ENCODE measurements around the gene MATN1.

MATN1 gene

DNA sequence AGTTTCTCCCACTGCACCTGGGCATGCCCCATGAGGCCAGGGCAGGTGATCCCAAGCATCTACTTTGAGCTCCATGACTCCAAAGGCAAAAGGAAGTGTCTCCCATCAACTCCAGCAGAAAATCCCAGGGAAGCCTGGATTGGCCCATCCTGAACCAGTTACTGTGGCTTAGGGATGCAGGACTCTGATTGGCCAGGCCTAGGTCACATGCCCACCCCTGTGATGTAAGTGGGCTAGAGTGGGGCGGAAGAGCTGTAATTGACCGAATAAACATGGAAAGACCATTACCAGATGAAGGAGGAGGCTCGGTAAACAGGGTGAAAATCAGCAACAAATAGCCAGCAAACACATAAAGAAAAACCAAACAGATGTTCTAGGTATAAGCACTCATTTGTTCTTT is 45.2 kb downstream of the MATN1 start:
- no peak for DNase-seq

DNA sequence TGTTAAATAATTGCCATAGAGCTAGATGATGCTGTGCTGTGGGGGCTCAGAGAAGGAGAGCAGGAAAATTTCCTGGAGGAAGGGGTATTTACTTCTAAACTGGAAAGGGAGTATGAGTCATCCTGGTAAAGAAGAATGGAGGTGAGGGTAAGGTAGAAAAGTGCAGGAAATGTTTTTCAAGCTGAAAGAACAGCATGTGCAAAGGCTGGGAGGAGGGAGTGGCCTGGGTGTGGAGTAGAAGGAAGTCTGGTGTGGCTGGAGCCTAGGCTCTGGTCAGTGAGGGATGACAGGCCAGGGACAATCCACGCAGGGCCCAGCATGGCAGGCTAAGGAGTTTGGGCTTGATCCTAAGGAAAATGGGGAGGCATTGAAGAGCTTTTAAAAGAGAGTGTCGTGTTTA is 45.9 kb downstream of the MATN1 start:
- DNase-seq = no peak

- DNase-seq = no peak
These were observed 47.6 kb downstream of the MATN1 start for GRCh38 chr1:30675761-30676160.

DNA sequence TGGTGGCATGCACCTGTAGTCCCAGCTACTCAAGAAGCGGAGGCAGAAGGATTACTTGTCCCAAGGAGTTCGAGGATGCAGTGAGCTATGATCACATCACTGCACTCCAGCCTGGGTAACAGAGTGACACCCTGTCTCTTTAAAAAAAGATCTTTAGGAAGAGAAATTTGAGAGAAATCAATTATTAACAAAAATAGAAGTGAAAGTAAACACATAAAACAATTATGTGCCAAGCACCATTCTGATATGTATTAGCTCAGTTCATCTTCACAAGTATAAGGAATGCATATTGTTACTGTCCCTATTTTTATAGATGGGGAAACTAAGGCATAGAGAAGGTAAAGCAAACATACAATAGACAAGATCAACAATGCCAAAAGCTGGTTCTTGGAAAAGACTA is 48.1 kb downstream of the MATN1 start:
- DNase-seq = no peak

DNA sequence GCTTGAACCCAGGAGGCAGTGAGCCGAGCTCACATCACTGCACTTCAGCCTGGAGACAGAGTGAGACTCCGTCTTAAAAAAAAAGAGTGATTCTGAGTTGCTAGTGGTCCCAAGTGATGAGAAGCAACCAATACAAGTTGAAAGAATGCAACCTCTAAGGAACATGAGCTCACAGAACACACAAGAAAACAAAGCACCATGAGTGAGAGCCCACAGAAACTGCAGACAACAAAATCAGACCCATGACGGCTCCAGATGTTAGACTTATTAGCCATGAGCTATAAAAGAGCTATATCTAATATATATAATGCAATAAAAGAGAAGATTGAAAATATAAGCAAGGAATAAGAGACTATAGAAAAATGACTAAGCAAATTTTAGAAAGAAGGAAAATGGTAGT is 50.0 kb downstream of the MATN1 start:
- DNase-seq = no peak

DNA sequence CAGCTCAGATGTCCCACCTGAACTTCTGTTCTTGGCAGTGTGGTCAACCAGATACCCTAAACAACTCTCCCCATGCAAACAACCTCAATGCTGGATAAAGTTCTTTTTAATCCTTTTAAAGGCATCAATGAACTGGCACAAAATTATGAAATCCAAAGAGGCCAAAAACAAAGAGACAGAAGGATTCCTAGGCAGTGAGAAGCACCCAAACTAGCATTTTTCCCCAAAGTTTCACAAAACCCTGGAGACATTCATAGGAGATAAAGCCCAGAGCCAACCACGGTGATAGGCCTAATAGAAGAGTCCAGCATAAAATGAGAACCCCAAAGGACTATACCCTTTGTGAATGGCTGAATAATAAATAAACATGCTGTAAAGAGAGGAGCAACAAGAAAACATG is 50.7 kb downstream of the MATN1 start:
- no peak for DNase-seq

DNA sequence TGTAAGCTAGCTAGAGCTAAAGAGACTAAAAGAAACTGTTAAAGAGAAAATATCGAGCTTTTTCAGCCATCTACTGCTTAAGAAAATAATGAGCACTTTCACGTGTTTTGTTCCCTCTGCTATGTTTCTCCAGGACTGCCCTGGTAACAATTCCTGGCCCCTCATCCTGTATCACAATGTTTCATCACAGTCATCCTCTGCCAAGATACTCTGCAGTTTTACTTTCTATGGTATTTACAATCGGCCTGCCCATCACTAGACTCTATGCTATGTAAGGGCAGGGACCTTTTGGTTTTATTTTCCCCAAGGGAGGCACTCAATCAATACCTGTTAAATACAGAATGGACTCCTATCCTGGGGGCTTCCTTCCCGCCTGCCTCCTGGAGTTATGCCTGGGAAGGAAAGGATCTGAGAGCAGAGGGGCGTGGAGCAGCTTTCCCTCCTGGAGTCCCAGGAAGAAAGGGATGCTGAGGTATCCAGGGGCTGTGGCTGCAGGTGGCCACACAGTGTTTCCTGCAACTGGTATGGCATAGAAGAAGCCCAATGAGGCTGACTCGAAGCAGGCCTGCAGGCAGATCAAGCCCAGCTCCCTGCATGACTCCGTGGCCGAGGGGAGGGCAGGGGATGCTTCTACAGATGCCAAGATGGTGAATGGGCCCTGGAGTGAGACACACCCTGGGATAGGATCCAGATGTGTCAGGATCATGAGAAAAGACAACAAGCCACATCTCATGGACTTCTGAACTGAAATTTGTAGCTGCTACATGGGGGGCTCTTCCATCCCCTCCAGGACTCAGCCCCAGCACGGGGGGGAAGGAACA is 52.9 kb downstream of the MATN1 start:
- no peak for DNase-seq

GRCh38 chr1:30668546-30669327 is 54.6 kb downstream of the MATN1 start:
- DNase-seq = peak in 1 of 2 experiments; percentile 29

GRCh38 chr1:30668024-30668423 is 55.4 kb downstream of the MATN1 start:
- DNase-seq = no peak

DNA sequence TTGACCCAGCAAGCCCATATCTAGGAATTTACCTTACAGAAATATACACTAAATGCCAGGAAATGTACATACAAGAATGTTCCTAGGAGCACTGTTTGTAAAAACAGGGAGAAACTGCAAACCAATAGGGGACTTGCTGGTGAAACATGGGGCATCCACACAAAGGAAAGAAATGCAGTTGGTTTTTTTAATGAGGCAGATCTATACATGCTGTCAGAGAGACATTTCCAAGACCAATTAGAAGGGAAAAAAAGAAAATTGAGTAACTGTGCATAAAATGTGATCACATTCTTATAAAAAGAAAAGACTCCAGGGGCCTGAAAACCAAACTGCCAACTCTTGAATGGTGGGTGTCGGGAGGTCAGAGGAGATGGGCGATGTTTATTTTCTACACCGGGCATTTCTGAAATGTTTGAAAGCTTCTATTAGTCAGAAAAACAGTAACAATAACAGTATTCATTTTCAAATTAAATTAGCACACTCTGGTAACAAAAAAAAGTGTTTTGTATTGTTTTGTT is 56.6 kb downstream of the MATN1 start:
- DNase-seq = no peak

GRCh38 chr1:30665216-30666010 is 58.0 kb downstream of the MATN1 start:
- DNase-seq = peak in 1 of 2 experiments; percentile 43

- no peak for DNase-seq
These were observed 59.2 kb downstream of the MATN1 start for GRCh38 chr1:30664103-30664755.

DNA sequence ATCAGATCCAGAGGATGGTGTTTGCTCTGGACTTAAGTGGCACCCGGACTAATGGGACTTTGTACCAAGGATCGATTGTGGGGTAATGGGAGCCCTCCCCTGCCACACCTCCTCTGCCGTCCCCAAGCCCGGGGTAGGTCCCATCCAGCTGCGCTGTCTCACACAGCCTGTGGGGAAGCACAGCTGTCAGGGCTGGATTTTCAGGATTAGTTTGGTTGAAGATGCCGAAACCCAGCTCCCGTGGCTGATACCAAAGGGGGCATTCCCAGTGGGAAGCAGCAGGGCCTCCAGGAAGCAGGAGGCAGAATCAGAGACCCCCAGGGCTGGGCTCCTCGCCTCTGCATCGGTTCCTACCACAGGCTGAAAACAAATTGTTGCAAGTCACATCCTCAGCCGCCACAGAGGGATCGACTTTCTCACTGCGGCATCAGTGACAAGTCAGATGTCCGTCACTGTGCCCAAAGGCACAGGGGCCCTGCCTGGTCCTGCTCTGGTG is 59.7 kb downstream of the MATN1 start:
- no peak for DNase-seq

GRCh38 chr1:30662291-30662840 is 61.0 kb downstream of the MATN1 start:
- DNase-seq = no peak

DNA sequence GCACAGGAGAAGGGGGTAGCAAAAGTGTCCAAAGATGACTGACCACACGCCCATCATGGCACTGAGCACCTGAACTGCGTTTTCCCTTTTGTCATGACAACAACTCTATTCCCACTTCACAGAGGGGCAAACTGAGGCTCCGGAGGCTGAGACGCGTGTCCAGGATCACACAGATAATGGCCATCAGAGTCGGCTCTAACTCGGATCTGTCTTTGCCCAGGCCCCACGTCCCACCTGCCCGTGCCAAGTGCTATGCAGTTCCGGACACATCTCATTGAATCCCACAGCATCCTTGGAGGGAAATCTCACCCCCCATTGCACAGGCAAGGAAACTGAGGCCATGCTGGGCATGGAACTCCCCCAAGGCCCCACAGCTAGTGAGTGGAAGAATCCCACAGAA is 62.1 kb downstream of the MATN1 start:
- DNase-seq = no peak

Data from NCI-H524 (cell line).